Heart right ventricle (tissue), 16 donors: Measurements from ENCODE around the gene RPRD1B. TPM values are rescaled to one million over a fixed set of nuclear protein-coding genes. Genes with fewer than 3 reads are reported as not detected.
A peak's percentile ranks its signal among the peaks of the same experiment; 100 is the strongest.

Source experiments
- ATAC-seq, 8 donors: fragments of 200-7000 bp; cut with Tn5 transposase; one replicate each; pipeline ENCODE4 v1.9.1; 2020; ENCODE audit warnings: mild to moderate bottlenecking in 8 of 8, moderate library complexity in 8 of 8, moderate number of reproducible peaks in 1 of 8
- DNase-seq, 2 donors: peaks; one replicate each; pipeline ENCODE4 v3.0.0-alpha.2; 2020
- H3K27ac ChIP-seq, 10 donors: fragments of 200-600 bp; sonication (generic) in 2 of 10; one replicate each; pipeline versions ENCODE4 v1.5.0 to v1.8.0; 2020 to 2022; ENCODE audit warnings: mild to moderate bottlenecking in 3 of 10
- H3K27me3 ChIP-seq, 7 donors: fragments of 200-600 bp; one replicate each; pipeline ENCODE4 v1.8.0; 2021 to 2022; ENCODE audit warnings: mild to moderate bottlenecking in 2 of 7
- H3K36me3 ChIP-seq, 9 donors: fragments of 200-600 bp; sonication (generic) in 1 of 9; one replicate each; pipeline versions ENCODE4 v1.5.0 to v1.8.0; 2020 to 2022; ENCODE audit warnings: mild to moderate bottlenecking in 2 of 9
- H3K4me1 ChIP-seq, 9 donors: fragments of 200-600 bp; sonication (generic) in 1 of 9; one replicate each; pipeline versions ENCODE4 v1.5.0 to v1.8.0; 2020 to 2022; ENCODE audit warnings: mild to moderate bottlenecking in 4 of 9
- H3K4me3 ChIP-seq, 10 donors: fragments of 200-600 bp; sonication (generic) in 2 of 10; one replicate each; pipeline versions ENCODE4 v1.5.0 to v1.8.0; 2020 to 2022; ENCODE audit warnings: mild to moderate bottlenecking in 7 of 10, moderate library complexity in 2 of 10
- H3K9me3 ChIP-seq, 11 donors: fragments of 200-600 bp in 10 of 11; sonication (generic) in 2 of 11; one replicate each; pipeline versions ENCODE4 v1.5.0 to v1.8.0; 2013 to 2022; ENCODE audit warnings: mild to moderate bottlenecking in 2 of 11, control low read depth in 1 of 11, moderate library complexity in 1 of 11
- CTCF ChIP-seq, 9 donors: fragments of 200-600 bp; sonication (generic) in 2 of 9; IDR thresholded peaks; one replicate each; pipeline versions ENCODE4 v1.5.0 to v1.8.0; 2021 to 2022; ENCODE audit warnings: antibody characterized with exemption in 9 of 9, mild to moderate bottlenecking in 5 of 9, moderate library complexity in 1 of 9
- WGBS, 2 donors: extraction: QIAGEN DNeasy Blood & Tissue Kit; methylation state at CpG; one replicate each; pipeline ENCODE4 v1.1.7; 2013; ENCODE audit warnings: inconsistent platforms in 1 of 2; 5-methylcytosine and 5-hydroxymethylcytosine counted together
- intact Hi-C, 10 donors: fragments of 100-400 bp; cut with DNase I; formaldehyde crosslinking; loops; one replicate each; pipeline versions ENCODE4 v1.11.1 to v1.14.2; 2022
- polyA plus RNA-seq, 2 donors: library from polyadenylated mRNA; stranded (reverse); fragments of 200-250 nt; gene quantifications; one replicate each; pipeline ENCODE4 v1.2.3, GENCODE V29; 2013
- total RNA-seq, 10 donors: library from RNA; stranded (reverse); fragmentation: NEBNext Ultra II Directional in 3 of 10; extraction: Animal tissue kit (Norgen Biotek cat#: 25700) in 3 of 10; gene quantifications; one replicate each; pipeline versions ENCODE4 v1.2.1 to v1.2.4, GENCODE V29; 2021 to 2023
- donor health status: Arrhythmogenic right ventricular cardiomyopathy.
- donor health status: ischemic (EF 13 %, LVEDD 7.1; RV severe dilation, severe dysfunction).
- donor health status: healthy with polysubstance abuse.
- donor health status: DM: no; HTN: yes; CAD: no.
- donor health status: DM: no; HTN: no; CAD: no.
- donor health status: ischemic (EF 25% LVEDD 6.9; RV normal size, moderate dysfunction).
- donor health status: ischemic (EF 25% LVEDD 5.7; RV mildly dilated, moderate dysfunction).
- donor health status: healthy.
- donor health status: DM: yes; HTN: yes; CAD: no.
- donor health status: Ischemic cardiomyopathy.
- donor health status: ischemic (EF 35%, LVEDD 5.7; RV mildly dilated, moderate dysfunction).
- donor health status: nonischemic (EF 11% LVEDD 7.7; RV severe dilation, severe dysfunction).
- donor health status: DM: yes; HTN: yes; CAD: no.
- donor health status: PGD.
- donor health status: ischemic (EF 29% LVEDD 5.4; RV normal size, mild dysfunction).
- donor health status: nonischemic (EF 23%, LVEDD 6.1; RV moderate dilation, normal function).

The RPRD1B gene
- total and polyA plus RNA-seq, 12 donors: 10.4 to 78.1 (median 47.3) TPM

GRCh38 chr20:38116409-38117165 lies 83.0 kb downstream of the RPRD1B start:
- ATAC-seq (no peak), DNase-seq (no peak)
- 65 to 79% methylated on average over 3 of the region's 3 CpGs for WGBS, 2 donors
- H3K36me3 ChIP-seq: no peaks in the 10 kb centered on the region
- intact Hi-C loops: no loop called here
- peaks cover under 1 to 30% (median 16%) of the 10 kb centered on the region in 9 donors for H3K4me1 ChIP-seq
- TF ChIP-seq CTCF (IDR thresholded peaks at IDR 0.05): no peak
- H3K27ac ChIP-seq: no peak overlapping the region
- no peaks in the 10 kb centered on the region for H3K9me3 ChIP-seq
- H3K27me3 ChIP-seq: no peaks in the 10 kb centered on the region
- no peak overlapping the region for H3K4me3 ChIP-seq

- DNase-seq: no peak
- Histone ChIP-seq H3K36me3 (no peaks in the 10 kb centered on the region), H3K27me3 (no peaks in the 10 kb centered on the region), H3K4me1 (peaks cover 0 to 23% (median 14%) of the 10 kb centered on the region in 9 donors), H3K4me3 (no peak overlapping the region), H3K9me3 (no peaks in the 10 kb centered on the region), H3K27ac (no peak overlapping the region)
- 95 to 96% methylated on average over 2 of the region's 2 CpGs for WGBS, 2 donors
- TF ChIP-seq CTCF (IDR thresholded peaks at IDR 0.05): no peak
- no peak for ATAC-seq
- intact Hi-C loops: no loop called here
These were observed 83.7 kb downstream of the RPRD1B start for GRCh38 chr20:38117205-38117604.

GRCh38 chr20:38117635-38118034 lies 84.1 kb downstream of the RPRD1B start:
- no peak overlapping the region for H3K27ac ChIP-seq
- H3K27me3 ChIP-seq: no peaks in the 10 kb centered on the region
- DNase-seq (no peak), ATAC-seq (no peak)
- WGBS, 2 donors: 61 to 64% methylated on average over 3 of the region's 3 CpGs
- peaks cover 0 to 23% (median 14%) of the 10 kb centered on the region in 9 donors for H3K4me1 ChIP-seq
- intact Hi-C loops: no loop called here
- TF ChIP-seq CTCF (IDR thresholded peaks at IDR 0.05): no peak
- H3K36me3 ChIP-seq: no peaks in the 10 kb centered on the region
- no peak overlapping the region for H3K4me3 ChIP-seq
- no peaks in the 10 kb centered on the region for H3K9me3 ChIP-seq

- no peak overlapping the region for H3K4me3 ChIP-seq
- H3K9me3 ChIP-seq: no peaks in the 10 kb centered on the region
- peaks cover 0 to 18% (median 11%) of the 10 kb centered on the region in 9 donors for H3K4me1 ChIP-seq
- H3K36me3 ChIP-seq: no peaks in the 10 kb centered on the region
- H3K27me3 ChIP-seq: no peaks in the 10 kb centered on the region
- TF ChIP-seq CTCF (IDR thresholded peaks at IDR 0.05): no peak
- DNase-seq (peak in 1 of 2 donors; percentile 1), ATAC-seq (no peak)
- no peak overlapping the region for H3K27ac ChIP-seq
- 84% methylated on average over 6 of the region's 6 CpGs for WGBS, 2 donors
- intact Hi-C loops: no loop called here
These were observed 85.9 kb downstream of the RPRD1B start for GRCh38 chr20:38119446-38119845.
